Choroid plexus epithelial cell (primary cell): Measurements from ENCODE around the gene SERAC1.
"Not testable (repeated sequence)": the region's sequence is repeated elsewhere in the genome, so short reads cannot be mapped to it uniquely, and the experiment has no call there.

Source experiments
- DNase-seq: peaks from one replicate; pipeline ENCODE4 v3.0.0-alpha.2; 2010; ENCODE audit warnings: low read depth
- H3K4me3 ChIP-seq: 2 replicates; pipeline ENCODE4 v1.5.1; 2011; ENCODE audit warnings: low read depth, mild to moderate bottlenecking, control low read depth, low read length, moderate library complexity
- CTCF ChIP-seq: conservative IDR thresholded peaks from 2 replicates; pipeline ENCODE4 v1.5.1; 2011; ENCODE audit warnings: low read depth, mild to moderate bottlenecking, control low read depth, inconsistent platforms, low read length, moderate library complexity

The SERAC1 gene

GRCh38 chr6:158185729-158186456, 17.8 kb upstream of the SERAC1 start:
- peak; percentile 72 for DNase-seq
- no peak for TF ChIP-seq CTCF
- H3K4me3 ChIP-seq = no peak overlapping the region

- DNase-seq = no peak
- H3K4me3 ChIP-seq = no peak overlapping the region
- no peak for TF ChIP-seq CTCF
These were observed 16.5 kb upstream of the SERAC1 start for GRCh38 chr6:158184608-158185007.

DNA sequence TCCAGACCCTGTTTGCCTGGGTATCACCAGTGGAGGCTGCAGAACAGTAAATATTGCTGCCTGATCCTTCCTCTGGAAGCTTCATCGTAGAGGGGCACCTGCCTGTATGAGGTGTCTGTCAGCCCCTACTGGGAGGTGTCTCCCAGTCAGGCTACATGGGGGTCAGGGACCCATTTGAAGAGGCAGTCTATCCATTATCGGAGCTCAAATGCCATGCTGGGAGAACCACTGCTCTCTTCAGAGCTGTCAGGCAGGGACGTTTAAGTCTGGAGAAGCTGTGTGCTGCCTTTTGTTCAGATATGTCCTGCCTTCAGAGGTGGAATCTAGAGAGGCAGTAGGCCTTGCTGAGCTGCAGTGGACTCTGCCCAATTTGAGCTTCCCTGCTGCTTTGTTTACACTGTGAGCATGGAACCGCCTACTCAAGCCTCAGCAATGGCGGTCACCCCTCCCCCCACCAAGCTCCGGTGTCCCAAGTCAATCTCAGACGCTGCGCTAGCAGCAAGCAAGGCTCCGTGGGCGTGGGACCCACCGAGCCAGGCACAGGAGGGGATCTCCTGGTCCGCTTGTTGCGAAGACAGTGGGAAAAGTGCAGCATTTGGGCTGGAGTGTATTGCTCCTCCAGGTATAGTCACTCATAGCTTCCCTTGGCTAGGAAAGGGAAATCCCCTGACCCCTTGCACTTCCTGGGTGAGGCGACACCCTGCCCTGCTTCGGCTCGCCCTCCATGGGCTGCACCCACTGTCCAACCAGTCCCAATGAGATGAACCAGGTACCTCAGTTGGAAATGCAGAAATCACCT, 15.3 kb upstream of the SERAC1 start:
- peak; percentile 73 for DNase-seq
- not testable (repeated sequence) for H3K4me3 ChIP-seq

DNA sequence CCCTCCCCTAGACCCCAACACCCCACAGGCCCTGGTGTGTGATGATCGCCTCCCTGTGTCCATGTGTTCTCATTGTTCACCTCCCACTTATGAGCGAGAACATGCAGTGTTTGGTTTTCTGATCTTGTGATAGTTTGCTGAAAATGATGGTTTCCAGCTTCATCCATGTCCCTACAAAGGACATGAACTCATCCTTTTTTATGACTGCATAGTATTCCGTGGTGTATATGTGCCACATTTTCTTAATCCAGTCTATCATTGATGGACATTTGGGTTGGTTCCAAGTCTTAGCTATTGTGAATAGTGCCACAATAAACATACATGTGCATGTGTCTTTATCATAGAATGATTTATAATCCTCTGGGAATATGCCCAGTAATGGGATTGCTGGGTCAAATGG, 9.7 kb upstream of the SERAC1 start:
- not testable (repeated sequence) for DNase-seq, H3K4me3 ChIP-seq

DNA sequence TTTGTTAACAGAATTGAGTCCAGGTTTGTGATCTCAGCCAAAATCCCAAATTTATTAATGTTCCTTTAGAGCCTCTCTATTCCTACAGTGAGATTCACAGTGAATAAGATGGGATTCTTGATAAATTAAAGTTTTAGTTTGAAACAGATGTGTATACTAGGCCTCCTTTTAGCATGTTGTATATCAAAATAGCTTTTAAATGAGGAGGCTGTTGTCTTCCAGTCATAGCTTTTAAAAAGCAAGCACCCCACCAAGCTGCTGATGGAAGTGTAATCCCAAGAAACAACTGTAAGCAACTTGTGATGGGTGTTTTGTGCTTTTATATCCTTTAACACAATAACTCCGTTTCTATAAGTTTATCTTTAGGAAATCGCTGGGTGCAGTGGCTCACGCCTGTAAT, 7.0 kb upstream of the SERAC1 start:
- no peak overlapping the region for H3K4me3 ChIP-seq
- TF ChIP-seq CTCF = no peak
- no peak for DNase-seq

- no peak overlapping the region for H3K4me3 ChIP-seq
- TF ChIP-seq CTCF = no peak
- peak; percentile 96 for DNase-seq
These were observed 6.5 kb upstream of the SERAC1 start for GRCh38 chr6:158174514-158174913.

DNA sequence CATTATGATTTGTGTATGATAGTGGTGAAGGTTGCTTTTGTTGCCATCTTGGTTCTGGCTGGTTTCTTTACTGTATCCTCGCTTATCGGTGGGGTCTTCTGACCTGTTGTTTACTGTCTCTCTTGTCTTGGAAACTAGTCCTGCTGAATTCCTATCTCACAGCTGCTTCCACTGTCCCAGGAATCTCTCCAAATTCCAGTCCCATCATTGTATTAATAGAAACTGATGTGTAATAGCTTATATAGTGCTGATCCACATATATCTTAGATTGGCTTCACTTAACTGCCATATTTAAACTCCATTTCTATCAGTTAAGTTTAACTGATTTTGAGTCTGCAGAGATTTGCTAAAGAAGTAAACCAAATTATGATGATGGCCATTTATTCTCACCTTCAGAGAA, 6.0 kb upstream of the SERAC1 start:
- no peak for TF ChIP-seq CTCF
- no peak for DNase-seq
- no peak overlapping the region for H3K4me3 ChIP-seq

DNA sequence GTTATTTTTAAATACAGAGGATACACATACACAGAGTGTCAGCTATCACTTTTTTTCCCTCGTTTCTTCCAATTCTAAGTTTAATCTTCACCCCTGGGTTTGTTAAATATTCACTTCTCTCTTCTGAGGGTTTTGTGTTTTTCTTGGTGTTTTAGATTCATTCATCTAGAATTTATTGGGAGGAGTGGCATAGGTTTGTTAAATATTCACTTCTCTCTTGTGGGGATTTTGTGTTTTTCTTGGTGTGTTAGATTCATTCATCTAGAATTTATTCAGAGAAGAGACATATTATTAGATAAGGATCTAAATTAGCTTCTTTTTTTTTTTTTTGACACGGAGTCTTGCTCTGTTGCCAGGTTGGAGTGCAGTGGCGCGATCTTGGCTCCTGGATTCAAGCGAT, 3.9 kb upstream of the SERAC1 start:
- no peak for TF ChIP-seq CTCF
- DNase-seq = no peak

More for the DNA sequence above, 3.9 kb upstream of the SERAC1 start:
- H3K4me3 ChIP-seq = no peak overlapping the region
